Epithelial cell of proximal tubule (primary cell): ENCODE results near the gene ACTR1B. TPM values are rescaled to one million over a fixed set of nuclear protein-coding genes. Genes with fewer than 3 reads are reported as not detected.
A peak's percentile ranks its signal among the peaks of the same experiment; 100 is the strongest.
"Not testable (repeated sequence)": the region's sequence is repeated elsewhere in the genome, so short reads cannot be mapped to it uniquely, and the experiment has no call there.

Experiments
- DNase-seq: peaks from one replicate; pipeline ENCODE4 v3.0.0-alpha.2; 2011; ENCODE audit warnings: low read depth
- H3K4me3 ChIP-seq: 2 replicates; pipeline ENCODE4 v1.5.1; 2011; ENCODE audit warnings: low read depth, mild to moderate bottlenecking, low read length
- total RNA-seq: library from RNA; depleted of rRNA; stranded (reverse); fragments of >200 nt; gene quantifications from 2 replicates; pipeline ENCODE4 v1.2.3, GENCODE V29; 2015
- TF ChIP-seq, protein P1 (sequence below): conservative IDR thresholded peaks from 2 replicates; pipeline ENCODE4 v1.5.1; 2012; ENCODE audit warnings: low read depth, mild to moderate bottlenecking, low read length

Gene ACTR1B
- total RNA-seq, 1 donor from 2014 or later: 35.8 TPM

DNA sequence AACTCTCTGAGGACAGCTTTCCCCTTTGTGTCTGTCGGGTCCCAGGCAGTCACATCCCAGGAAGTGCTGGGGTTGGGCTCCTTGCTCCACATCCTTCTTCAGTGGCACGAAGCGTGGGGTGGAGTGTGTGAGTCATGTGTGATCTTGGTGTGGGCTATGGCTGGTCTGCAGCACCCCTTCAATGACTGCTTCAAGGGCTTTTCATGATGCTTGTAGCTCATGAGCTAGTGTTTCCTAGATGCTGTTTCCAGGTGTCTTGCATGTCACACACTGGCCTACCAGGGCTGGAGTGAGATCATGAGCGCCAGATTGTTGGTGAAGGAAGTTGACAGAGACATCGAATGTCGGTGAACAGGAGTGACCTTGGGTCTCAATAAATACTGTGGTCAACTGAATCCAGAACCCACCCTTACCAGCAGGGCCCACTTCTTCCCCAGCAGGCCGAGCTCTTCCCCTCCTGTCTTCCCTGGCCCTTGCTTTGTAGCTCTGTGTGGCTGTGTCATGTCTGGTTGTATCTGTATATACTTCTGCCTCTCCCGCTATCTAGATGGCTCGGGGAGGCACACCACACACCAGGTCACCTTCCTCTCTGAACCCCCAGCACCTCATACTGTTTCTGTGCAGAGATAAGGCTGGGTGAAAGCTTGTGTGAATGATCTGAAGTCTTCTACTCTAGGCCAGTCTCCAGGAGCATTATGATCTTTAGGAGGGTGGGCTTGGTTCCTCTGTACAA lies 9.5 kb upstream of the ACTR1B start:
- DNase-seq: no peak
- TF ChIP-seq, protein P1, sequence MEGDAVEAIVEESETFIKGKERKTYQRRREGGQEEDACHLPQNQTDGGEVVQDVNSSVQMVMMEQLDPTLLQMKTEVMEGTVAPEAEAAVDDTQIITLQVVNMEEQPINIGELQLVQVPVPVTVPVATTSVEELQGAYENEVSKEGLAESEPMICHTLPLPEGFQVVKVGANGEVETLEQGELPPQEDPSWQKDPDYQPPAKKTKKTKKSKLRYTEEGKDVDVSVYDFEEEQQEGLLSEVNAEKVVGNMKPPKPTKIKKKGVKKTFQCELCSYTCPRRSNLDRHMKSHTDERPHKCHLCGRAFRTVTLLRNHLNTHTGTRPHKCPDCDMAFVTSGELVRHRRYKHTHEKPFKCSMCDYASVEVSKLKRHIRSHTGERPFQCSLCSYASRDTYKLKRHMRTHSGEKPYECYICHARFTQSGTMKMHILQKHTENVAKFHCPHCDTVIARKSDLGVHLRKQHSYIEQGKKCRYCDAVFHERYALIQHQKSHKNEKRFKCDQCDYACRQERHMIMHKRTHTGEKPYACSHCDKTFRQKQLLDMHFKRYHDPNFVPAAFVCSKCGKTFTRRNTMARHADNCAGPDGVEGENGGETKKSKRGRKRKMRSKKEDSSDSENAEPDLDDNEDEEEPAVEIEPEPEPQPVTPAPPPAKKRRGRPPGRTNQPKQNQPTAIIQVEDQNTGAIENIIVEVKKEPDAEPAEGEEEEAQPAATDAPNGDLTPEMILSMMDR: no peak
- H3K4me3 ChIP-seq: no peak overlapping the region

- H3K4me3 ChIP-seq, DNase-seq: not testable (repeated sequence)
Measured at GRCh38 chr2:97672606-97673140, 8.8 kb upstream of the ACTR1B start.

GRCh38 chr2:97671526-97671925 lies 7.7 kb upstream of the ACTR1B start:
- no peak for DNase-seq
- no peak overlapping the region for H3K4me3 ChIP-seq
- TF ChIP-seq, protein P1: no peak

- no peak overlapping the region for H3K4me3 ChIP-seq
- no peak for DNase-seq
- TF ChIP-seq, protein P1: no peak
Measured at GRCh38 chr2:97670471-97670870, 6.6 kb upstream of the ACTR1B start.

DNA sequence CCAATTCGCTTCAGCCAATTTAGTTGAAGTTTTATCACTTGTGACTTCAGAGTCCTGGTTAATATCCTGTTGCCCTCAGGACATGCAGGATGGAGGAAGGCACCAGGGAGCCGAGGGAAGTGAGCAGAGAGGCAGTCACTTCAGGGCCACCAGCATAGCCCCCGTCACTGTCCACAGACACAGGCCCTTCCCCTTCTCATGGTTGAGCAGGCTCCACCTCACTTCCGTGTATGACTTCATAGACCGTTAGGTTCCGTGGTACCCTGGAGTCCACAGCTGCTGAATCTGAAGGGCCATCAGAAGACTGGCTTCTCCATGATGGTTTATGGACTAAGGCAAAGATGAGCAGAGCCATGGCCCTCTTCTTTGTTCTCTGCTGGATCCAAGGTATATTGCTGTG lies 5.6 kb upstream of the ACTR1B start, which contains the start of gene C2orf92:
Gene C2orf92, plus strand, starts transcription at position 266 of the 400 bp plus-strand sequence. Its CDS starts 76 bp downstream, at position 342.
- H3K4me3 ChIP-seq: no peak within 1 kb of the TSS
- no peak for DNase-seq
- TF ChIP-seq, protein P1: no peak

DNA sequence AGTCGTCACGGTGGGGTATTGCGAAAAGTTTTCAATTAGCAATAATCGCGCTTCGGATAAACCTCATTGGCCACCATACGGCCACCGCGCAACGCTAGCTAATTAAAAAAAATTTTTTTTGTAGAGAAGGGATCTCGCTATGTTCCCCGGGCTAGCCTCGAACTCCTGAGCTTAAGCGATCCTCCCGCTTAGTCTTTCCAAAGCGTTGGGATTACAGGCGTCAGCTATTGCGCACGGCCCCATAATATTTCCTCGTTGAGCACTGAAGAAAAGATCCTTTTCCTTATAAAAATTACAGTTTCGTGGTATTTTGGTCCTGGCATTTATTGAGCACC lies 759 bp upstream of the ACTR1B start:
- H3K4me3 ChIP-seq: peak overlapping the region; percentile 76
- TF ChIP-seq, protein P1: no peak
- DNase-seq: no peak

DNA sequence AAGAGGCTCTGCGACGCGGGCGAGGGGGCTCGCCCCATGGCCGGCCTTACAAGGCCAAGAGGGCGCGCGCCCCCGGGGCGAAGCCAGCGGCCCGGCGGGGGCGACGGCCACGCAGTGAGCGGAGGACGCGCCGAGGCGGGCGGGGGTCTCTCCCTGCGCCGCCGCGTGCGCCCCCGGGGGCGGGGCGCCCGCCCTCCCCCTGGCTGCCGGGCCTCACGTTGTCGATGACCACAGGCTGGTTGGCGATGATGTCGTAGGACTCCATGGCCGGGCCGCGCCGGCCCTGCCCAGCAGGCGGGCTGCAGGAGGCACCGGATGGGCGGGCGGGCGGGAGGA lies 250 bp downstream of the ACTR1B start:
- no peak for DNase-seq
- TF ChIP-seq, protein P1: no peak

More for the DNA sequence above, 250 bp downstream of the ACTR1B start:
- peak overlapping the region; percentile 76 for H3K4me3 ChIP-seq
